GM23338 (cell line): ENCODE measurements around the gene CTU1.

Experiments used
- CTCF ChIP-seq, 2 experiments: fragments of 200-600 bp in 1 of 2; sonication (generic) in 1 of 2; conservative IDR thresholded peaks; 2 replicates each; pipeline versions ENCODE4 v1.5.1 to v1.6.1; 2016 to 2017; ENCODE audit warnings: antibody characterized with exemption in 2 of 2, low read depth in 2 of 2, mild to moderate bottlenecking in 2 of 2, moderate library complexity in 1 of 2
- EZH2 ChIP-seq: fragments of 200-600 bp; sonication (generic); IDR thresholded peaks from one replicate; pipeline ENCODE4 v1.8.0; 2017; ENCODE audit warnings: antibody characterized with exemption, mild to moderate bottlenecking, low read depth; ENCODE audit not compliant: unreplicated experiment

- no peak for TF ChIP-seq EZH2
- no peak for TF ChIP-seq CTCF (conservative IDR thresholded peaks at IDR 0.05; ENCODE audit: low read depth in 2 of 2)
These were observed 17.7 kb downstream of the CTU1 start for GRCh38 chr19:51090471-51090870.
